ENCODE data around the gene RSRC2.
"Not testable (repeated sequence)": the region's sequence is repeated elsewhere in the genome, so short reads cannot be mapped to it uniquely, and the experiment has no call there.

RSRC2 gene

GRCh38 chr12:122526683-122527477 is at the start of gene RSRC2, which contains the start of gene KNTC1:
RSRC2 (minus strand) TSS chr12:122526936; CDS start chr12:122526853, 83 bp downstream.
KNTC1 (plus strand) TSS chr12:122527249; CDS start chr12:122530064, 2,815 bp downstream.
- peak; percentile 98 to 100 for DNase-seq

GRCh38 chr12:122571821-122572220 is 45.1 kb upstream of the RSRC2 start:
- no peak for DNase-seq

- DNase-seq = not testable (repeated sequence)
Measured at GRCh38 chr12:122570006-122570405, 43.3 kb upstream of the RSRC2 start.

- DNase-seq = no peak
Measured at GRCh38 chr12:122569288-122569687, 42.6 kb upstream of the RSRC2 start.

- not testable (repeated sequence) for DNase-seq
Measured at GRCh38 chr12:122566816-122567215, 40.1 kb upstream of the RSRC2 start.

GRCh38 chr12:122563361-122563760 is 36.6 kb upstream of the RSRC2 start:
- no peak for DNase-seq

- DNase-seq = no peak
Measured at GRCh38 chr12:122560138-122560537, 33.4 kb upstream of the RSRC2 start.

GRCh38 chr12:122558745-122559641 is 32.3 kb upstream of the RSRC2 start:
- no peak for DNase-seq

GRCh38 chr12:122547330-122547729 is 20.6 kb upstream of the RSRC2 start:
- DNase-seq = no peak

- DNase-seq = no peak
Measured at GRCh38 chr12:122545855-122546254, 19.1 kb upstream of the RSRC2 start.

GRCh38 chr12:122544537-122544936 is 17.8 kb upstream of the RSRC2 start:
- DNase-seq = no peak

GRCh38 chr12:122538496-122538895 is 11.8 kb upstream of the RSRC2 start:
- DNase-seq = no peak

GRCh38 chr12:122537021-122537420 is 10.3 kb upstream of the RSRC2 start:
- no peak for DNase-seq

GRCh38 chr12:122533856-122534255 is 7.1 kb upstream of the RSRC2 start:
- DNase-seq = no peak

- DNase-seq = no peak
Measured at GRCh38 chr12:122528992-122529391, 2.3 kb upstream of the RSRC2 start.

GRCh38 chr12:122528582-122528981 is 1.8 kb upstream of the RSRC2 start:
- DNase-seq = no peak

- no peak for DNase-seq
Measured at GRCh38 chr12:122527478-122527944, 775 bp upstream of the RSRC2 start.

- DNase-seq = no peak
Measured at GRCh38 chr12:122523846-122524718, 2.7 kb downstream of the RSRC2 start.

GRCh38 chr12:122523280-122523679 is 3.5 kb downstream of the RSRC2 start:
- DNase-seq = no peak

- no peak for DNase-seq
Measured at GRCh38 chr12:122520676-122521075, 6.1 kb downstream of the RSRC2 start.

- no peak for DNase-seq
Measured at GRCh38 chr12:122519418-122519817, 7.3 kb downstream of the RSRC2 start.

- no peak for DNase-seq
Measured at GRCh38 chr12:122518908-122519307, 7.8 kb downstream of the RSRC2 start.
